Peyer's patch (tissue), 4 donors: ENCODE results near the gene DMD.

Source experiments
- CTCF ChIP-seq, 6 experiments: fragments of 450-650 bp in 4 of 6; fragments of 200-600 bp in 2 of 6; sonication (generic) in 1 of 6; IDR thresholded peaks; one replicate each; pipeline ENCODE4 v1.5.1; 2017 to 2019; ENCODE audit warnings: antibody characterized with exemption in 6 of 6, mild to moderate bottlenecking in 3 of 6, moderate library complexity in 1 of 6
- POLR2A ChIP-seq, 2 donors: fragments of 450-650 bp; IDR thresholded peaks; one replicate each; pipeline ENCODE4 v1.5.1; 2017; ENCODE audit warnings: antibody characterized with exemption in 2 of 2, mild to moderate bottlenecking in 2 of 2, moderate library complexity in 2 of 2

- no peak for TF ChIP-seq POLR2A (IDR thresholded peaks at IDR 0.05)
- TF ChIP-seq CTCF (IDR thresholded peaks at IDR 0.05) = no peak
Observed at GRCh38 chrX:32545101-32545500, 666.2 kb downstream of the DMD start.
